HG02642 (cell line): ENCODE measurements around the gene ZFP3.
"Not testable (repeated sequence)": the region's sequence is repeated elsewhere in the genome, so short reads cannot be mapped to it uniquely, and the experiment has no call there.

Experiments used
- ATAC-seq: cut with Tn5 transposase; IDR thresholded peaks from one replicate; pipeline ENCODE4 v1.9.1; 2021; ENCODE audit warnings: mild to moderate bottlenecking; ENCODE audit not compliant: unreplicated experiment, poor library complexity

ZFP3 gene

GRCh38 chr17:5136580-5137412 is 58.5 kb downstream of the ZFP3 start:
- ATAC-seq: not testable (repeated sequence)

- ATAC-seq: not testable (repeated sequence)
Measured at GRCh38 chr17:5137511-5138197, 59.4 kb downstream of the ZFP3 start.

GRCh38 chr17:5138198-5138544 is 59.9 kb downstream of the ZFP3 start:
- not testable (repeated sequence) for ATAC-seq

GRCh38 chr17:5138616-5139457 is 60.6 kb downstream of the ZFP3 start:
- ATAC-seq: no peak

GRCh38 chr17:5139458-5139732 is 61.1 kb downstream of the ZFP3 start:
- no peak for ATAC-seq

GRCh38 chr17:5142877-5143276 is 64.6 kb downstream of the ZFP3 start:
- not testable (repeated sequence) for ATAC-seq
